ENCODE results near the gene MYL3.

MYL3 gene

DNA sequence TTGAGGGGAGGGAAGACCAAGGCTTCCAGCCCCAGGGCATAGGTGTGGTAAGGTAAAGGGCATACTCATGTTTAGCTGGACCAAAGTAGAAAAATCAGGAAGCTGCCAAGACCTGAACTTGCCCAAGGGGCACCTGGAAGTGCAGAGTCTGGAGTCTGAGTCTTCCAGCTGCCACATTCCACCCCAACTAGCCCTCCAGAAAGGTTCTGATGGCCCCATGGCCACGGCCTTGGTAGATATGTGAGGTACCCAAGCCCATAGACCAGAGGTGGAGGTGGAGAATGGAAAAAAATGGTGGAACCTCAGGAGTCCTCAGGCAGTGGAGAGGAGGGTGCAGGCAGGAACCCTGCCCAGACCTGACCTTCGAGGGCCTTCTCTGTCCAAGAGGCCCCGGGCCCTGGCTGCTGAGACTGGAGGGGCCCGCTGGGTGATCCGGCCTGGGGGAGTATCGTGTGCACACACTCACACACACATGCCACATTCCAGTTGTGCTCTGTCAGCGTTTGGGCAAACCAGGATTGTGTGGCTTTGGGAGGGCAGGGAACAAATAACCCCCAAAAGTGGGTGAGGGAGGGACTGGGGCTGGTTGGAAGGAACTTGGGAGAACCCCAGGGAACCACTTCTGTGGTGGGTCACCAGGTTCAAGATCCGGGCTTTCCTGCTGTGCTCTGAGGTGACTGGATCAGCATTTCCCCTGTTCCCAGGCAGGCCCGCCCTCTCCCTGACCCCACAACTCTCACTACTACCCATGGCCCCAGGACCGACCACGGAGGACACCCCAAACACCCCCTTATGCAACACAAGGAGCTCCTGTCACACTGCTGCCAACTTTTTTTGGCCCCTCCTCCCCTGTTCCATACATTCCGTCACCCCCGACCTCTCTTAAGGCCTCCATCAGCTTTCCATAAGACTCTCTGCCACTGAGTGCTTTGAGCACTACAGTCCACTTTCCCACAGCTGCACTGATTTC, 11.6 kb downstream of the MYL3 start:
- DNase-seq (ENCODE audit: low read depth in 2 of 3, low spot score in 1 of 3), result no peak

DNA sequence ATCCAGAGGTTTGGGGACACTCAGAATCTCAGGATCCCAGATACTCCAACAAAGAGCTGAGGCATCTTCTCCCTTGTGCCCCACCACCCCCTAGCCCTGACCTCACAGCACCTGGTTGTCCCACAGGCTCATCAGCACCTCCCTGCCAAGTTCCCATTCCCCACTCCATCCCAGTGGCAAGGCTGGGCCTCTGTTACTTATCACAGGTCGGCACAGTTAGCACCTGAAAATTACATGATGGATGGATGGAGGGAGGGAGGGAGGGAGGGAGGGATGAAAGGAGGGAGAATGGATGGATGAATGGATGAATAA, 12.8 kb downstream of the MYL3 start:
- no peak for DNase-seq (ENCODE audit: low read depth in 2 of 3, low spot score in 1 of 3)

DNA sequence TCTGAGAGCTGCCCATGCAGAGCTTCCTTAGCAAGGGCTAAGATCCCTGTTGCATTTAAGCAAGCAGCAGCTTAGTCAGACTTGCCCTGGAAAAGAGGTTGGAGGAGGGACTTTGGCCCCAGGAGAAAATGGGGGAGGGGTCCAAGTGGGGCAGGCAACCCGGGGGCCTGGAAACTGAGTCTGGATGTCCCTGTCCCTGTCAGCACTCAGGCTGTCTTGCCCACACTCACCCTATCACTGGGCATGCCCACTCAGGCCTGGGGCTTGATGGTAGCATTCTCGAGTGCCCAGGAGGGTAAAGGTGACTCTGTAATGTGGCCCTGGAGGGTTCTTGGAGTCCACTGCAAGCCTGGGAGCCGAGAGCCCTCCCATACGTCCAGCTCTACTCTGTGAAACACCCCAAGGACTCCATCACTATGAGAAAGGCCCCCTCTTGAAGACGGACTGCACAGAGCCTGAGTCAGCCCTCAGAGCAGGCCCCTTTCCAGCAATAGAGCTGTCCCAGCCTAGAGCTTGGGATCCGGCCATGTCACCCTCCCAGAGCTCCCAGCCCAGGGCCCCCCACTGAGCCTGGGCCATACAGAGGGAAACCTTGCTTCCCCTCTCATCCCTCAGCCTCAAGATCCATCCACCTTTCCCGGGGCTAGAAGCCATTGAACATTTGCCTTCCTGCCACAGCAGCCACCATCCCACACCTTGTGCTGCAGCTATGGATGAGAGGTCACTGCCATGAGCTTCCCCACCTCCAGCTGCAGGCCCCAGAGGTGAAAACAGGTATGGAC, 13.4 kb downstream of the MYL3 start:
- DNase-seq (ENCODE audit: low read depth in 2 of 3, low spot score in 1 of 3), result no peak

DNA sequence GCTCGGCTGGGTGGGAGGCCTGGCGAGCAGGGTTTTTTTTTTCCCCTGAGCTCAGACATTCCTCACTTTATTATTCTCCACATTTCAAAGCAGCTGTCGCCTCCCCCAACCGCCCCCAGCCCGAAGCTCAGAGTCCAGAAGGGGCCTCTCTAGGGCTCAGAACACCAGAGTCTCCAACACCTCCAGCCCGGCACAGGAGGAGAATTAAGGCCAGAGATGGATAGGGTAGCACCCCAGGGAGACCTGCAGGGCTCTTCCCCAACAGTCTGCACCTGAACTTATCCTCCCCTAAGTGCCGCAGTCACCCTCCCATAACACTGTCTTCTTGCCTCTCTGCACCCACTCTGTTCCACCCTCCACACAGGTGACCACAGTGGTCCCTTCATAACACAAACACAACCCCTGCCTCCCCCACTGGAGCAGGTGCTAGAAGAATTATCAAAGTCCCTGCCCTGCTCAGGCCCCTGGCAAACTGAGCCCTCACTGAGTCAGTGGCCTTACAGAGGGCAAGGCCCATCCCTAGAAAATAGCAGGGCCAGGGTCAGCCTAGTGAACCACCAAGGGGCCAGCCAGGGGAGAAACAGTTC, 14.1 kb downstream of the MYL3 start:
- DNase-seq (ENCODE audit: low read depth in 2 of 3, low spot score in 1 of 3), result no peak

DNA sequence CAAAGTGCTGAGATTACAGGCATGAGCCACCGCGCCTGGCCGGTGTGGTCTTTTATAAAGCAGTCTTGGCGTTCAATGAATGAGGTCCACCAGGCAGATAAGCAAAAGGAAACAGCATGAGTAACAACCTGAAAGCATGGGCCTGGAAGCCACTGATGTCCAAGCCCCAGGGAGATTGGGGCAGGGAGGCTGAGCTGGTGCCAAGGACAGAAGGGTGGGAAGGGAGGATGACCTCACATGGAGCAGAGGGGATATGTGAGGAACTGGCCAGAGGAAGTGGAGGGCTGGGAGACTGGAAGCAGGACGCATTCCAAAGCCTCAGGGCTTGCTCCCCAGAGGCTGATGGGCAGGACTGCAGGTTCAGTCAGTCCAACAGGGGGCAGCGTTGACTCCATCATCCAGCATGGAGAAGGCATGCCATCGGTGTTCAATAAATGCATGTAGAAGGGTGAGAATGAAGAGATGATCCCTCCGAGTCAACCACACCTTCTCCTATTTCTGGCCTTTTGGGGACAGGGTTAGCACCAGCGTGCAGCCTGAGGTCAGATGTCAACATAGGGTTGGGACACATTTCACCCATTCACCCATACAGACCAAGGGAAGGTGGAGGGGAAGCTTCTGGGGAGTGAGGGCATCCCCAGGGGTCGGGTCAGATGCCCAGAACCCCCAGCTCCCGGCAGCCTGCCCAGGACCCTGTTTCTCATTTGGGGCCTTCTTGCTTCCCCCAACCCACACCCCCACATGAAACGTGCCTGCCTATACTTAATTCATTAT, 14.8 kb downstream of the MYL3 start:
- peak; percentile 15 to 53 (median 36) for DNase-seq (ENCODE audit: low read depth in 2 of 3, low spot score in 1 of 3)

DNA sequence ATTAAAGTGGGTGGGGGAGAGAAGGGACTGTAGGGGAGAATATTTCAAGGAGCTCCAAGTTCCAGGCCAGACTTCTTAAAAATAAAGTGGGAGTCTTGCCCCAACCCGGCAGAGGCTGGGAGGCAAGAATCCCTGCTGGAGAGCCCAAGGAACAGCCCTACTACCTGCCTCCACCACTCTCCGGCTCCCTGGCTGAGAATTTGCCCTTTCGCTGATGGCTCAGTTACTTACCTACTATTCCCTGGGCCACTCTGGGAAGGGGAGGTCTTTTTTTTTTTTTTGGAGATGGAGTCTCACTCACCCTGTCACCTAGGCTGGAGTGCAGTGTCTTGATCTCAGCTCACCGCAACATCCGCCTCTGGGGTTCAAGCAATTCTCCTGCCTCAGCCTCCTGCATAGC, 15.5 kb downstream of the MYL3 start:
- DNase-seq (ENCODE audit: low read depth in 2 of 3, low spot score in 1 of 3), result no peak

DNA sequence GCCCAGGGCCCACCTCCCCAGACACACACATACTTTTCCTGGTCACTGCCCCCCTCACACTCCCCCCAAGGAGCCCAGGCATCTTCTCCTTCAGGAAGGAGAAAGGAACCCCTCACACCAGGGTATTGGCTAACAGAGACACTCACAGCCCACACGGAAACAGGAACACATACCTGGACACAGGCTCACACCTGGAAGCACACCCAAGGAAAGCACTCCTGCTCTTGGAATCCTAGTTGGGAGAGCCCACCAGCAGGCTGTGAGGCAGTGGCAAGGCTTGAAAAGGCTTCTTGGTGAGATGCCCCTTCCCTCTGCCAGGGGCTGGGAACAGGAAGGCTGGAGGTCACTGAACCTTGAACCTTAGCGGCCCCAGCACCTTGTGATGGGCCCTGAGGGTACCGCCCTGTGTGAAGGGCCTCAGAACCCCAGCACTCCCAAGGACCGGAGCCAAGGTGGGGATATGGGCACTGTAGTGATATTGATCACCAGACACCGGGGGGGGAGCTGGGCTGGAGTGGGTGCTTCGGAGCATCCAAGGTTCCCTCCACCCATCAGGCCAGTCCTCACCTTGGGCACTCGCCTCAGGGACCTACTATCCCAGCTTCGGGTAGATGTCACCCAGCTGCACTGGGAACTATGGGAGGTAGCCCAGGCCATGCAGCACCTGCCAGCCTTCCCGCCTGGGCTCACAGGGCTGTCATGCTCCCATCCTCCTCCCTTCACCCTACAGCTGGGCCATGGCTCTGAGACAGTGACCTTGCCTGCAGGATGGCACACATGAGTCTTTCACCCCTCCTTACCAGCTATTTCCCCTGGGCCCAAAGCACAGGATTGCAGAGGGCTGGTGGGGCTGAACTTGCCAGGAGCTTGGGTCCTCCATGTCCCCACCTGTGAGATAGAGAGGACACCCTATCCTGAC, 16.4 kb downstream of the MYL3 start:
- no peak for DNase-seq (ENCODE audit: low read depth in 2 of 3, low spot score in 1 of 3)

DNA sequence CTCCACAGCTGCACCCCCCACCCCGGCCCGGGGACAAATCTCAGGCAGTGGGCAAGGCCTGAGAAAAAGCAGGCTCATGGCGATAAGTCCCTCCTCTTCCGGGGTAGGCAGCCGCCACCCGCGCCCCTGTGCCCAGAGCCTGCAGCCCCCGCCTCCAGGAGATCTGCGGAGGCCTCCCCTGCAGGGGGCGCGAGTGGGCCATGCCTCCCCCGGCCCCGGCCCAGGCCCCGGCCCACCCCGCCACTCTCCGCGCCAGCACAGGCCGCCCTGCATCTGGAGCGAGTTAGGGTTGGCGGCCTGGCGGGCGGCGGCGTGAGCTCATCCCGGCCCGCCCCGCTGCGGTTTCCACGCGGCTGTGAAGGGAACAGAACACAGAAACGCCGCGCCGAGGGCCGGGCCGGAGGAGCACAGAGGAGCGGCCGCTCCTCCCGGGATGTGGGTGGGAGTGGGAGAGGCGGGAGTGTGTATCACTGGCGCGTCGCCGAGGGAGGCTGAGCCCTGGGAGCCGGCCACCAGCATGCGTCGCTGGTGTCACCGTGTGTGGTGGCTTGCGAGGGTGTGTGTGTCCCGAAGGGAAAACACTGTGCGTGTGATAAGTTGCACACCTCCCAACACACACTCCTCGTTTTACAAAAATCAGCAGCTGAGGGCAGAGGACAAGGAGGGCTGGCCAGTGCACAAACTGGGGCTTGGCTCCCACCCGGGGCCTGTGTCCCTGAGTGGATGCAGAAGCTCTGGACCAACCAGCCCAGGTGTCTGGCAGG, 17.2 kb downstream of the MYL3 start:
- DNase-seq (ENCODE audit: low read depth in 2 of 3, low spot score in 1 of 3), result peak; percentile 40 to 70 (median 52)

DNA sequence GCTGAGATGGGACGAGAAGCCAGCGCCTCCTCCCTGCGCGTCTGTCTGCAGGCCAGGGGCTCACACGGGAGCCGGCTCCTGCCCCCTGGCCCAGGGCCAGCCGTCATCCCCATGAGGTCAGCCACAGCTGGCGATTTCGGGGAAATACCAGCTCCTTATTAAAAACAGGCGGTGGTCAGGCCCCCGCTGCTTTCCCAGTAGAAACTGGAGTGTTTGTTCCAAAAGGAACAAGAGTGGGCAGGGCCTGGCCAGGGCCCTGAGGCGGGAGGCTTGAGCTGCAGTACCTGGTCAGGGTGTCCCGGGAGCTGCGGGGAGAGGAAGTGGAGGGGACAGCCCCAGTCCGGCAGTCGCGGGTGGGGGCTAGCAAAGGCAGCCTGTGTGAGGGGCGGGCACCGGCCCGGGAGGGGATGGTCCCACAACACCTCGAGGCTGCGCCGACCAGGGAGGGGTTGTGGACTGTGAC, 17.8 kb downstream of the MYL3 start:
- no peak for DNase-seq (ENCODE audit: low read depth in 2 of 3, low spot score in 1 of 3)

DNA sequence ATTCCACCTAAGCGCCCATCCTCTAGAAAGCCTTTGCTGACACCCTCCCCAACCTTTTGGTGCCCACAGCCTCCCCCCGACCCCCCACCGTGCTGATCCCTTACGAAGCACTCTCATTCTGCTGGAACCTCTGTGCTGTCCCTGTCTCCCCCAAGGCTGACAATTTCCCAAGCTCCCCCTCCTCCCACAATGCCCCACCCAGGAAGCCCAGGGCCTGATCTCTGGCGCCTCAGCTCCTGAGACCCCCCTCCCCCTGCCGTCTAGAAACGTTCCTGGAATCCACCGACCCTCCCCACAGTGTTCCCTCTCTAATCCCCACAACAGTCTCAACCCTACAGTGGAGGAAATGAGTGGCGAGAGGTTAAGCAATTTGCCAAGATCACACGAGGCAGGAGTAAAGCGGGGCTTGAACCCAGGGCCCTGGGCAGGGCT, 18.3 kb downstream of the MYL3 start:
- no peak for DNase-seq (ENCODE audit: low read depth in 2 of 3, low spot score in 1 of 3)

DNA sequence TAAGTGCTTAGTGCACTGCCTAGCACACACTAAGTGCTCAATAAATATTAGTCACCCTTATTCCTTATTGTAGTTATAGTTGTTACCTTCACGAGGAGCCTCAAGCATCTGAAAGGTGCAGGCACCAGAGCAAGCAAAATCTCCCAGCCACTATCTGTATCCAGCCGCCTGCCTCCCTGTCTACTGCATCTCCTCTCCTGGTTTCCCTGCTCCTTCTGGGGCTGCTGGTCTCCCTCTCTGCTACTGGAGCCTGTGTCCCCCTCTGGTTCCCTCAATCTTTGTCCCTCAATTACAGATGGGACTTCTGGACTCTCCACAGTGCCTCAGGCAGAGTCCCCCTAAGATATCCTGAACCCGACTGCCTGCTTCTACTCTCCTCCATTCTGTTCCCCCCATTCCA, 18.8 kb downstream of the MYL3 start:
- DNase-seq (ENCODE audit: low read depth in 2 of 3, low spot score in 1 of 3), result no peak

DNA sequence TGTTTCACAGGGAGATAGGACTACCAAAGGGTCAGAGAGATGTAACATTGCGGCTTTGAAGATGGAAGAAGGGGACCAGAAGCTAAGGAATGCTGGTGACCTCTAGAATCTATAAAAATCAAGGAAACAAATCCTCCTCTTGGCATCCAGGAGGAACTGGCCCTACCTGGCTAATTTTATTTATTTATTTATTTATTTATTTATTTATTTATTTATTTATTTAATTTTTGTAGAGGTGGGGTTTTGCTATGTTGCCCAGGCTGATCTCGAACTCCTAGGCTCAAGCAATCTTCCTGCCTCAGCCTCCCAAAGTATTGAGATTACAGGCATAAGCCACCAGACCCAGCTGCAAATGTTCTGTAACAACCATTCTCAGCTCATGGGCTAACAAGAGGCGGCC, 19.7 kb downstream of the MYL3 start:
- DNase-seq (ENCODE audit: low read depth in 2 of 3, low spot score in 1 of 3), result no peak

DNA sequence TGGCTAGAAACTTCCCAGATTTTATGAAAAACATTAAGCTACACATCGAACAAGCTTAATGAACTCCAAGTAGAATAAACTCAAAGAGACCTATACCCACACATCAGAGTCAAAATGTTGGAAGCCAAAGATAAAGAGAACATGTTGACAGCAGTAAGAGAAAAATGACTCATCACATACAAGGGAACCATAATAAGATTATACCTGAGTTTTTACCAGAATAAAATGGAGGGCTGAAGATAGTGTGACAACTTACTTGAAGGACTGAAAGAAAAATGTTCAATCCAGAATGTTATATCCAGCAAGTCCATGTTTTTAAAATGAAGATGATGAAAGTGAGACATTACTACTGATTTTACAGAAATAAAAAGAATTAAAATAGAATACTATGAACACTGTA, 22.8 kb downstream of the MYL3 start:
- no peak for DNase-seq (ENCODE audit: low read depth in 2 of 3, low spot score in 1 of 3)

DNA sequence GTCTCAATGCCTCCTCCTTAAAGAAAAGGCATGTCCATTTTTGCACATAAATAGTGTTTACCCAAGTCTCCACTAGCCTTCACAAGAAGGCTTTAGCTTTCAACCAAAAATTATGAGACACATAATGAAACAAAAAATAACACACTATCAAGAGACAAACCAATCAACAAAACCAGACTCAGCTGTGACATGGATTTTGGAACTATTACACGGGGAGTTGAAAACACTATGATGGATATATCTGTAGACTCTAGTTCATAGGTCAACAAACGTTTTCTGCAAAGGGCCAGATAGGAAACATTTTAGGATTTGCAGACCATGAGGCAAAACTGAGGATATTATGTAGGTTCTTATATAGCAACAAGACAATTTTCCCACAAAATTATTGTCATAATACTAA, 24.9 kb downstream of the MYL3 start:
- no peak for DNase-seq (ENCODE audit: low read depth in 2 of 3, low spot score in 1 of 3)

DNA sequence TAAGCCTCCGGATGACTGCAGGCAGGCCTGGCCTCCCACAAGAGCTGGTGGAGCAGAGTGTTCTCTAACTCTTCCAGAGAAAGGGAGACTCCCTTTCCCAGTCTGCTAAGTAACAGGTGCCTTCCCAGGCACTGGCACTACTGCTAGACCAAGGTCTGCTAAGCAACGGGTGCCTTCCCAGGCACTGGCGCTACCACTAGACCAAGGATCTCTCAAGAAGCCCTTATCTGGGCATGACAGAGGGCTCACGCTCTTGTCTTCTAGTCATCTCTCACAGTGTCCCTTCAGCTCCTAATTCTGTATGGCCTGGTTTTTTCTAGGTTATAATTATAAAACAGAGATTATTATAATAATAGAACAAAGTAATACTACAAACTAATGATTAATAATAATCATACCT, 27.8 kb downstream of the MYL3 start:
- DNase-seq (ENCODE audit: low read depth in 2 of 3, low spot score in 1 of 3), result no peak

DNA sequence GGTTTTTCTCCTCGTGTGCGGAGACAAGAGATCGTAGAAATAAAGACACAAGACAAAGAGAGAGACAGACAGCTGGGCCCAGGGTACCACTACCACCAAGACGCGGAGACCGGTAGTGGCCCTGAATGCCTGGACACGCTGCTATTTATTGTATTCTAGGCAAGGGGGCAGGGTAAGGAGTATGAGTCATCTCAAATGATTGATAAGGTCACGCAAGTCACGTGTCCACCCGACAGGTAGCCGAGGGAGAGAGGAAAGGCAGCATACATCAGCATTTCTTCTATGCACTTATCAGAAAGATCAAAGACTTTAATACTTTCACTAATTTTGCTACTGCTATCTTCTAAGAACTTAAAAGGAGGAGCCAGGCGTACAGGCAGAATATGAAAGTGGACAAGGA, 28.2 kb downstream of the MYL3 start:
- no peak for DNase-seq (ENCODE audit: low read depth in 2 of 3, low spot score in 1 of 3)

DNA sequence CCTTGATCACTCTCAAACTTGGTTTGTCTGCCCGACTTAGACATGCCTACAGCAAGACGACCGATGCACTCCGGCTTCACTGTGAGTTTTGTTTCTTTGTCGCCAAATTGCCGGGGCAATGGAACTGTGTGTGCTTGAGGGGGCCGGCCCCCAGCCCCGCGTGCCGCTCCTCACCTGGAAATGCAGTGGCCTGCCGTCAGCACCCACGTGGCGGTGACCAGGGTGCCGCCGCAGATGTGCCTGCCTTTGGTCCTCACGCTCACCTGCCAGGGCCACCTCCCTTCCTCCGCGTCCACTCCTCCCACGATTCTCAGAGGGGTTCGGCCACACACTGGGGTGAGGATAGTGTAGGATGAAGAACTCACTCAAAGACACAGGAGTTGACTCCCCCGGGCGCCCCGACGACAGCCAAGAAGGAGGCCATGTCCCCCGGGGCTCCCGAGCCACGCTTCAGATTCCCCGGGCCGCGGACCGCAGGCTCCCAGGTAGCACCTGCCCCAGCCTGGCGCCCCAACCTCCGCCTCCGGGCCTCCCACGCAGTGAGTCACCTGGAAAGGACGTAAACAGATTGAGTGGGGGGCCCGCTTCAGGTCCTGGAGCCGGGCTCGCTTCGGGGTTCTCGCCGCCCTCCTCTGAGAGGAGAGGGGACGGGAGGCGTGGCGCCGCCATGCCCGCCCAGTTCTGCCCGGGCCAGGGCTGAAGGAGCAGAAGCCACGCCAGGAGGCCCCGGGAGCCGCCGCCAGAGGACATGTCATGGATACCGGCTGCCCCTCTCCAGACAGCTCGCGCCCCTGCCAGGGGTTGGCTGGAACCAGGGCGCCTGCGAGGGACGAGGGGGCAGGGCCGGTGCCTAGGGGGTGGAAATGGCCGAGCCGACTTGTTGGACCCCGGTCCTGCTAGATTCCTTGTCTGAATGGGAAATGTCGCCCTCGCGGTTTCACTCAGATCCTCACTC, 29.6 kb downstream of the MYL3 start:
- no peak for DNase-seq (ENCODE audit: low read depth in 2 of 3, low spot score in 1 of 3)

DNA sequence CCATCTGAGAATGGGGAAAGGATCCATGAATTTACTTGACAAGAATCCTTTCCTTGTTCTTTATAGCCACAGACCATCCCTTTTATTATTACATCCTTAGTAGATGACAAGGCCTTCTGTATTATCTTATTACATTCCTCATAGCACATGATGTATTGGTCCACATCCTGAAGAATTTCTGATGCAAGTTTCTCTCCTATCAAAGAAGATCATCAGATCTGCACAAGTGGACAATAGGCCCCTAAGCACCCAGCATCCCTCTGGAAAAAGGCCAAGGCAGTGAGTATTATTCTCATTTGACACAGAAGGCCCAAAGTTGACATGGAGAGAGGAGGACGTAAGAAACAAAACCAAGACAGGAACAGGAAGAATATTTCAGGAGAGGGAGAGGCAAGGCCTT, 31.4 kb downstream of the MYL3 start:
- no peak for DNase-seq (ENCODE audit: low read depth in 2 of 3, low spot score in 1 of 3)
